PFSK-1 (cell line): ENCODE results near the gene VOPP1.

Source experiments
- POLR2AphosphoS5 ChIP-seq: IDR thresholded peaks from 2 replicates; pipeline ENCODE4 v1.6.1; 2012; ENCODE audit warnings: low read depth, mild to moderate bottlenecking, control low read depth, low read length, moderate library complexity
- SIN3A ChIP-seq: IDR thresholded peaks from 2 replicates; pipeline ENCODE4 v1.6.1; 2012; ENCODE audit warnings: mild to moderate bottlenecking, low read length, moderate library complexity, borderline replicate concordance; ENCODE audit not compliant: insufficient read depth

DNA sequence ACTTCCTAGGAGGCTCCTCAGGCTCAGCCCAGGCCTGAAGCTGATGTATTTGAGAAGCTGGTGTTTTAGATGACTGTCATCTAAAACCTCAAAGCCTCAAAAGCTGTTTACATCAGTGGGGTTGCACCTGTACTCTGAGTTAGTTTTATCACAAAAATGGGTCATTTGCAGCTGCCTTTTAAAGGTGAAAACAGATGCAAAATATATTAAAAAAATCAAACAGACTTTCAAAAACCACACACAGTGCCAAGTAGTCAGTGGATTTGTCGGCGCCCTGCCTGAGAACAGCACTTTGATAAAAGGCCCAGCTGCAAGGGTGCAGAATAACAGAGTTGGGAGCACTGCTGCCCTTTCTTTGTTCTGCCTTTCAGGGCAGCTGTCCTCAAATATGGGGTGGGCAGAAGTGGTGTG is 103.0 kb downstream of the VOPP1 start:
- no peak for TF ChIP-seq POLR2AphosphoS5
- TF ChIP-seq SIN3A, result no peak
